Femur (tissue), 1 donor: ENCODE measurements around the gene TUG1.

Source experiments
- DNase-seq: peaks from one replicate; pipeline ENCODE4 v3.0.0-alpha.2; 2017

TUG1 gene

DNA sequence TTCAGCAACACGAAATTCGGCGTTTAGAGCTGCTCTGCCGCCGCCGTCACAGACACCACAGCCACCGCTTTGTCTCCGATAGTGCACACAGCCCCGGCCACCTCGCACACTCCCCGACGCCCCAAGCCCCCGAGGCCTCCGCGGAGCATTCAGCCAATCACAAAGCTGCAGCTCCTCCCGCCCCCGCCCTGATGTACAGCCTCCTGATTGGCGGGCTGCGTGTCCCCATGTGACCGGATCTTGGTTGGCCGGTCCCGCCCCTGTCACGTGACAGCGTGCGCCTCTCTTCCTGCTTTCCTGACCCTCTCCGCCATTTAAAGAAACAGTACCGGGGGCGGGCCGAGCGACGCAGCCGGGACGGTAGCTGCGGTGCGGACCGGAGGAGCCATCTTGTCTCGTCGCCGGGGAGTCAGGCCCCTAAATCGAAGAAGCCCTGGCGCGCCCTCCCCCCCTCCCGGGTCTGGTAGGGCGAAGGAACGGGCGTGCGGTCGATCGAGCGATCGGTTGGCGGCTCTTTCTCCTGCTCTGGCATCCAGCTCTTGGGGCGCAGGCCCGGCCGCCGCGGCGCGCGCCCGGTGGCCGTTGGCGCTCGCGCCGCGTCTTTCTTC, at the start of gene TUG1:
TUG1 (plus strand) TSS at position 342 of the 608 bp plus-strand sequence.
- DNase-seq, result peak; percentile 99

DNA sequence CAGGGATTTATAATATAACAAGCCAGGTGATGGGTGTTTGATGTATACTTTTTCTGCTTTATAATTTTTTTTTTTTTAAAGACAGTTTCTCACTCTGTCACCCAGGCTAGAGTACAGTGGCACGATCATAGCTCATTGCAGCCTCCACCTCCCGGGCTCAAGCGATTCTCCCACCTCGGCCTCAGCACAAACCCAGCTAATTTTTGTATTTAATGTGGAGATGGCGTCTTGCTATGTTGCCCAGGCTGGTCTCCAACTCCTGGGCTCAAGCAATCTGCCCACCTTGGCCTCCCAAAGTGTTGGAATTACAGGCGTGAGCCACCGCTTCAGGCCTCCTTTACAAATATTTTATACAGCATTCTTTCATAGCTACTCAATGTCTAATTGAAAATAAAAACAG, 49.1 kb upstream of the TUG1 start:
- DNase-seq, result no peak

DNA sequence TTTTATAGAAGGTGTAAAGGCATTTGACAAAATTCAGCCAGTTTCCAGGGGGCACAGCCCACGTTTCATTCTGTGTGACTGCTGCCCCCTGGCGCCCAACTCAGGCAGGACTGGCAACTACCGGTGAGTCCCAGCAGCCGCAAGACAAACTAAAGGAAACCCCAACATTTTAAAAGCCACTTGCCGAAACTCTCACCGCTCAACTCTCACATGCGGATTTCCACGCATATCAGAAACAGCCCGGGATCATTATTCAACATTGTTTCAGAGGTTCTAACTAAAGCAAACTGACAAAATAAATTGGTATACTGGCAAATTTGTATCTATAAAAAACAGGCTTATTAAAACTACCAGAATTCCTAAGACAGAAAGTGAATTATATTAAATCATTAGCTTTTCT, 48.7 kb upstream of the TUG1 start:
- peak; percentile 82 for DNase-seq

- no peak for DNase-seq
These were observed 48.0 kb upstream of the TUG1 start for GRCh38 chr22:30921108-30921507.

DNA sequence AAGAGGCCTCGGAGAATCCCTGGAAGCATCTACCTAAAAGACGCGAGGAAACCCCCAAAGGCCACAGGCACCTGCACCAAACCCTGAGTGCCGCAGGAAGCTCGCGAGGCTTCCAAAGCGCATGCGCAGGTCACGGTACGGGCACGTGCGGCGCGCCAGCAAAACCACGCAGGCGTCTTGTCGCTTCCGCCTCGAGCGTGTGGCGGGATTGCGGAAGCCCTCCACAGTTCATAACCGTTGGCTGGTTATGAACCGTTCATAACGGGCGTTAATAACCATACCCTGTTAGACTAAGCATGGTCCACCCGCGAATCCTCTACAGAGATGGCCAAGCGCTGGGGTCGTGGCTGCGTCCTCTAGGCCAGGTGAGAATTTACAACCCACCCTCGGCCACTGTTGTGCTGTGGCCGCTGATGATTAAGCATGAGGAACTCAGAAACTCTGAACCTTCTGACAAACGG, 46.9 kb upstream of the TUG1 start:
- DNase-seq, result peak; percentile 67

DNA sequence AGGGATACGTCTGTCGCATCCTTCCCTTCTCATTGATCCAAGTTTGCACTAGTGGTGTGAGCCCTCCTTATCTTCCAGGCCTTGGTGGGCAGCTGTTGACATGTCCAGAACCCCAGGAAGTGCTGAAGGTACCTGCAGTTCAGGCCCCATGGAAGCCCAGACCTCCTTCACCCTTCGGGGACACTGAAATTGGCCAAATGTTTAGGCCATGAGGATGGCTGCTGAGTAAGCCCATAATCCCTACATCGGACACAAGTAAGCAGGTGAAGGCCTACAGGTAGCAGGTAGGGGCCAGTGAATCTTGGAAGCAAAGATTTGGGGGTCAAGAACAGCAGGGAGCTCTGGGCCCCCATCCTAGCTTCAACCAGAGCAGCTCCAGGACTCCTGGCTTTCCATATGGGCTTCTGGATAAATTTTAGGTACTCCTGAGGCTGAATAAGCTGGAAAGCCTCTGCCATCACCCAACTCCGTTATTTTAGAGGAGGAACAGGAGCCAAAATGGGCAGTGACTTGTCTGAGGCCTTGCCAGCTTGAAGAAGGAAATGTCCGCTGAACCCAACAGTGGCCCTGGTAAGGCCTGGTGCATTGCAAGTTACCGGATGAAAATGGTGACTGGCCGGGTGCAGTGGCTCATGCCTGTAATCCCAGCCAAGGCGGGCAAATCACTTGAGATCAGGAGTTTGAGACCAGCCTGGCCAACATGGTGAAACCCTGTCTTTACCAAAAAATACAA, 45.7 kb upstream of the TUG1 start:
- no peak for DNase-seq

GRCh38 chr22:30925667-30926066, 43.4 kb upstream of the TUG1 start:
- no peak for DNase-seq

DNA sequence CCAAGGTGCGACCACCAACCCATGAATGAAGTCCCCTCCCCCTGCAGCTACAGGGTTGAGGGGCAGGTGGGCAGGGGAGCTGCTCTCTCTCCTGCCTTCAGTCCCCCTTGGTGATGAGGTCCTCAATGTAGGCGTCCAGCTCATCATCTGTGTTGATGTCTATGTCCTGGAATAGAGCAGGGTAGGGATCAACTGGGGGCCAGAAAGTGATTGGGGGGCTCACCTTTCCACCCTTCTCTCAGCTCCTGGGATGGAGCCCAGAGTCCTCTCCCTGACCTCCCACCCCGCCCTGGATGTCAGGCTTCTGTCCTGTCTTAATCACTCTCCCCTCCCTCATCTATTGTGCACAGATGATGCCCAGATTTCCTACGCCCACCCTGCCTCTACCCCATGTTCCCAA, 42.4 kb upstream of the TUG1 start:
- no peak for DNase-seq

DNA sequence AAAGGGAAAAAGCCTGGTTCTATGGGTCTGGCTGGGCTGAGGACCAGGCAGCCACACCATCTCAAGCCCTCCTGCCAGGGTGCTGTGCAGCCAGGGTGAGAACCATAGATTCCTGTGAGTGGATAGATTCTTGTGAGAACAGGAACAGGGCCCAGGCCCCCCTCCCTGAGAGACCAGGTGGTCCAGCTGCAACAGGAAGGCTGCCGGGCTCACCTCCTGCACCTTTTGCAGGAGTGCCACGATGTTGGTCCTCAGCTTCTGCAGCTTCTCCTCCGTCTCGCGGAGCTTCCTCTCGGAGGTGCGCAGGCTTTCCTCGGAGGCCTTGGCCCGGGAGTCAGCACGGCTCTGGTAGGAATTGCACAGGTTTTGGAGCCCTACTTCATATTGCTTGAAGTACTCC, 41.3 kb upstream of the TUG1 start:
- DNase-seq, result no peak

GRCh38 chr22:30928401-30928800, 40.7 kb upstream of the TUG1 start:
- no peak for DNase-seq

- DNase-seq, result no peak
These were observed 38.8 kb upstream of the TUG1 start for GRCh38 chr22:30930228-30930627.

DNA sequence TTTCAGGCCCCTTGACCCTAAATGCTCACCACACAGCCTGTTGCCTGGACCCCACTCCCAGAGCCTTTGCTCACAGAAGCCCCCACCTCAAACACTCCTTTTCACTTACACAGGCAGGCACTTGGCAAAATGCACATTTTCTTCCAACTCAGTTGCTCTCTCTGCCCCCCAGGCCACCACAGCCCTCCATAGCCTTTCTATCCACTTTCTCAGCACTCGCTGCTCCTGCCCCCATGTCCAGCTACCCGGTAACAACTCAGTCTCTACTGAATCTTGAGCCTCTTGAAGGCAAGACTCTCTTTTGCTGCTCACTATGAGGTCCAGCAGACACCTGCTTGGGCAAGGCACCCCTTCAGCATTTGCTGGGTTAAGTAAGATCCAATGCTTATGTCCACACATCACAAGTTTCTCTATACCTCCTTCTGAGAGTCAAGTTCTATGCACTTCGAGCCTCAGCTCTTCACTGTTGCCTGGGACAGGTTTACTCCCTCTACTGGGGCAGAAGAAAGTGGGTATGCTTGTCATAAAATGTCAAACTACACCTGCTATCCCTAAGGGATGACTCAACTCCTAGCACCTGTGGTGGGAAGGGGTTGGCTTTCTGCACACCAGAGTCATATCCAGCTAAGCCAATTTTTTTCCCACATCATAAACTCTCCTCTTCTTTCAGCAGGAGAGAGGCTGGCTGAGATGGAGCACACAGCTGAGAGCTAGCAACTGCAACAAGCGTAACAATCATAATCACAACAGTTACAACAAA, 37.3 kb upstream of the TUG1 start:
- no peak for DNase-seq

GRCh38 chr22:30932661-30933060, 36.4 kb upstream of the TUG1 start:
- no peak for DNase-seq

GRCh38 chr22:30933457-30933856, 35.6 kb upstream of the TUG1 start:
- DNase-seq, result no peak

DNA sequence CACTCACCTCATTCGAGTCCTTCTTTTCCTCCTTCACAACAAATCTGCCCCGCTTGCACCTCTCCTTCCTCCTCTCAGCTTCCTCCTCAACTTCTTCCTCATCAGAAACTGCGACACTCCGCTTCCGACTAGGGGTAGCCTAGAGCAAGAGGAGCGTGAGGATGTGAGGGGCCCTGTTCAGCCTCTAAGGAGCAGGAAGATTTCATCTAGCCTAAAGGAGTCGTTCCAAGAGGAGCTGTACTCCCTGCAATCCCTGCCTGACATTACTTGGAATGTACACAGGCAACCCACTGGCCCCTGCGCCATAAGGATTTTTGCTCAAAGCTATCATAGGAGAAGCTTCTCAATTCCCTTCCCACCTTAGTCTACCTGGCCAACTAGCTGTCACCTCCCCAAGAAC, 35.0 kb upstream of the TUG1 start:
- DNase-seq, result no peak

- no peak for DNase-seq
These were observed 28.2 kb upstream of the TUG1 start for GRCh38 chr22:30940685-30941362.

- no peak for DNase-seq
These were observed 27.7 kb upstream of the TUG1 start for GRCh38 chr22:30941363-30941740.

GRCh38 chr22:30943368-30943767, 25.7 kb upstream of the TUG1 start:
- DNase-seq, result no peak

- DNase-seq, result no peak
These were observed 24.1 kb upstream of the TUG1 start for GRCh38 chr22:30944986-30945385.

DNA sequence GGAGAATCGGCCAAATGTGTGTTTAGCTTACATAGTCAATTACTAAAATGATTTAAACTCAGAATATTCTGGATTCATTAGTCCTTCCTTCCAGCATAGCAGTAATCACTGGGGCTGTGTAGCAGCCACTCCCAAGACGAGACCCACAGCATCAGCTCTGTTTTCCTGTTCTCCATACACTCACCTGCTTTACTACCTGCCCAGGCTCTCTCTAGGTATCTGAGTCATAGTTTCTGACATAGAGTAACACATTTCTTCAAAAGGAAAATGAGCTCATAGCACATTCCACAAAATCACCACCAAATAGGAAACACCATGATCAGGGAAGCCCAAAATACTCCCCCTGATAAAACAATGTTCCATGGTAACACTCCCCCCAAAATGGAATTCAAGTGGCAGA, 23.4 kb upstream of the TUG1 start:
- DNase-seq, result no peak

DNA sequence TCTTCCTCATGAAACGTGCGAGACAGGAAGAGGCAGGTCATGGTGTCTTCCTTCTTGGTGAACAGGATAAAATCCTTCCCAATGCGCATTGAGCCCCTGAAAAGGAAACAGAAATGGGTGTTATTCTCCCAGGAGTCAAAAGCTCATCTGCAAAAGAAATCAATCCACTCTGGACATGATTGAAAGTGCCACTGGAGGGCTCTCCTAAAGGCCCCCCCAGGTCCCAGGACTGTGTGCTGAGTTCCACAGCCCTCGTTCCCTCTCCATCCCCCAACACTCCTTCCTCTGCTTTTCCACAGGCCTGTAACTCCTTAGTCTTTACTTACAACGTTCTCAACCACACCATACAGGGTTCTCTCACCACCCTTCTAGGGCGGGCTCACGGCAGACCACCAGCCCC, 22.7 kb upstream of the TUG1 start:
- DNase-seq, result no peak

DNA sequence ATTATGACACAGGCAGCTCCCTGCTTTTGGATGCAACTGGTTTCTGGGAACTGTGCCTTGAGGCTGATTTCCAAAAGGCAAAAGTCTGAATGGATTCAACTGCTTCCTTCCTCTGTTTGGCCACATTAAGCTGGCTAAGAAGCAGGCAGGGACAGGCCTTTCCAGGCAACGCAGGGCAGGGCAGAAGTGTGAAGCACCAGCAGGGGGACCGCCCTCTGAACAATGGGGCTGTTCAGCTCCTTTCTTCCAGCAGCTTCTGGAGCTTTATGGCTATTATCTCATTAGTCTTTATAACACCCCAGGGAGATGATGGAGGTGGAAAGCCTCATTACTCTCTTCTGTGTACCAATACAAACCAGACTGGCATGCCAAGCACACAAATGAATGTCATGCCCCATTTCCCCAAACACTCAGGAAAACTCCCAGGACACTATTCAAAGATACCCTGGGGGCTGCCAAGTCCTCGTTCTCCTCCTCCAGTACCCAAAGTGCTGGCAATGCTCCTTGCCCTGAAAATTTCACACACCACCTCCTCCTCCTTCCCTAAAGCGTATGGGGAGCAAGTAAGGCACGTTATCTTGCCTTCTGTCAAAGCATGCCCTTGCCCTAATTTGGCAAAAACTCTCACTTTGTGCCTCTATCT, 21.8 kb upstream of the TUG1 start:
- DNase-seq, result no peak
